ENCODE data around the gene HIVEP1.

The HIVEP1 gene

DNA sequence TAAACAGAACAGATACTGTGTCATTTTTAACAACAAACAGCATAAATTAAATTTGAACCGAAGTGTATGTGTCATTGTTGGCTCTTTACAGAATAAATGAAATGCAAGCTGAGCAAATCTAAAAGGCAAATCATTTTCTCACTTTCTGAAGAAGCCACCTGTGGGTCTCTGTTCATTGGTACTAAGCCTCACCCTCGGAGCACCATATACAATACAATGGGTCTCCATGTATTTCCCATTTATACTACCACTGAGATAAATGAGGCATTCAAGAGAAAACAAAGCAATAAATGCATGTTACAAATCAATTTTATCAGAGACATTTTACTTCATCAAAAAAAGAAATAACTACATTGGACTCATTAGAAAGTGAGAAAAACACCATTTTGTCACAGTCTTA lies 38.9 kb upstream of the HIVEP1 start:
- ChIA-PET CTCF (no interaction called here), POLR2A (no interaction called here)
- TF ChIP-seq TARDBP (IDR thresholded peaks at IDR 0.05) (no peak), ELF4 (IDR thresholded peaks at IDR 0.05) (no peak), FOXA1 (IDR thresholded peaks at IDR 0.05) (no peak), ZNF384 (IDR thresholded peaks at IDR 0.05) (no peak), SP1 (IDR thresholded peaks at IDR 0.05) (no peak), HDGF (IDR thresholded peaks at IDR 0.05; ENCODE audit: borderline replicate concordance) (no peak), SUZ12 (IDR thresholded peaks at IDR 0.05) (no peak), BHLHE40 (IDR thresholded peaks at IDR 0.05; ENCODE audit: borderline replicate concordance) (no peak), NFRKB (IDR thresholded peaks at IDR 0.05) (no peak), FOXK2 (IDR thresholded peaks at IDR 0.05) (no peak), CTBP1 (IDR thresholded peaks at IDR 0.05; ENCODE audit: borderline replicate concordance) (no peak), LEF1 (IDR thresholded peaks at IDR 0.05; ENCODE audit: borderline replicate concordance) (no peak), FOXM1 (IDR thresholded peaks at IDR 0.05; ENCODE audit: borderline replicate concordance) (no peak), ARNT (IDR thresholded peaks at IDR 0.05) (no peak), L3MBTL2 (conservative IDR thresholded peaks at IDR 0.05) (no peak)
- TF ChIP-seq, protein P1, sequence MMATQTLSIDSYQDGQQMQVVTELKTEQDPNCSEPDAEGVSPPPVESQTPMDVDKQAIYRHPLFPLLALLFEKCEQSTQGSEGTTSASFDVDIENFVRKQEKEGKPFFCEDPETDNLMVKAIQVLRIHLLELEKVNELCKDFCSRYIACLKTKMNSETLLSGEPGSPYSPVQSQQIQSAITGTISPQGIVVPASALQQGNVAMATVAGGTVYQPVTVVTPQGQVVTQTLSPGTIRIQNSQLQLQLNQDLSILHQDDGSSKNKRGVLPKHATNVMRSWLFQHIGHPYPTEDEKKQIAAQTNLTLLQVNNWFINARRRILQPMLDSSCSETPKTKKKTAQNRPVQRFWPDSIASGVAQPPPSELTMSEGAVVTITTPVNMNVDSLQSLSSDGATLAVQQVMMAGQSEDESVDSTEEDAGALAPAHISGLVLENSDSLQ (IDR thresholded peaks at IDR 0.05): no peak
- no peak for DNase-seq (ENCODE audit: extremely low spot score)

DNA sequence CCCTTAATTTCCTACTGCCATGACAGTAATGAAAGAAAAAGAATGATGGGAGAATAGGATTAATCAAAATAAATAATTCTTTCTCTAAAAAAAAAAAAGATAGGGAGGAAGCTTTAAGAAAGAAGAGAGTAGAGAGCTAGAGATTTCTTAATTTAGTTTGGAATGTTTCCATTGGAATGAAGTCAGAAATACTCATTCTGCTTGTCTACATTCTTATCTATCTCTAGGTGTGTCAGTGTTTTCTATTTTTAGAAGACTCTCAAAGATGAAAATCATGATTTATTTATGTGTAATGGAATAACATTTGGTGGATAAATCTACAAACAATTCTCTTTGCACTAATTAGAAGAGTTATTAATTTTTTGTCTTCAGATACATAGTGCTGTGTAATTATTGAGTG lies 38.0 kb upstream of the HIVEP1 start:
- POLR2A ChIA-PET: no interaction called here
- no peak for TF ChIP-seq FOXK2 (IDR thresholded peaks at IDR 0.05)
- no peak for TF ChIP-seq ZNF384 (IDR thresholded peaks at IDR 0.05)
- TF ChIP-seq SP1 (IDR thresholded peaks at IDR 0.05): no peak
- TF ChIP-seq L3MBTL2 (conservative IDR thresholded peaks at IDR 0.05): no peak
- TF ChIP-seq ARNT (IDR thresholded peaks at IDR 0.05): no peak
- no peak for TF ChIP-seq SUZ12 (IDR thresholded peaks at IDR 0.05)
- TF ChIP-seq, protein P1 (IDR thresholded peaks at IDR 0.05): no peak
- no peak for TF ChIP-seq CTBP1 (IDR thresholded peaks at IDR 0.05; ENCODE audit: borderline replicate concordance)
- no peak for TF ChIP-seq FOXA1 (IDR thresholded peaks at IDR 0.05)
- TF ChIP-seq ELF4 (IDR thresholded peaks at IDR 0.05): no peak
- no peak for TF ChIP-seq TARDBP (IDR thresholded peaks at IDR 0.05)
- no peak for TF ChIP-seq LEF1 (IDR thresholded peaks at IDR 0.05; ENCODE audit: borderline replicate concordance)
- no peak for TF ChIP-seq NFRKB (IDR thresholded peaks at IDR 0.05)
- no peak for DNase-seq (ENCODE audit: extremely low spot score)
- CTCF ChIA-PET: no interaction called here

DNA sequence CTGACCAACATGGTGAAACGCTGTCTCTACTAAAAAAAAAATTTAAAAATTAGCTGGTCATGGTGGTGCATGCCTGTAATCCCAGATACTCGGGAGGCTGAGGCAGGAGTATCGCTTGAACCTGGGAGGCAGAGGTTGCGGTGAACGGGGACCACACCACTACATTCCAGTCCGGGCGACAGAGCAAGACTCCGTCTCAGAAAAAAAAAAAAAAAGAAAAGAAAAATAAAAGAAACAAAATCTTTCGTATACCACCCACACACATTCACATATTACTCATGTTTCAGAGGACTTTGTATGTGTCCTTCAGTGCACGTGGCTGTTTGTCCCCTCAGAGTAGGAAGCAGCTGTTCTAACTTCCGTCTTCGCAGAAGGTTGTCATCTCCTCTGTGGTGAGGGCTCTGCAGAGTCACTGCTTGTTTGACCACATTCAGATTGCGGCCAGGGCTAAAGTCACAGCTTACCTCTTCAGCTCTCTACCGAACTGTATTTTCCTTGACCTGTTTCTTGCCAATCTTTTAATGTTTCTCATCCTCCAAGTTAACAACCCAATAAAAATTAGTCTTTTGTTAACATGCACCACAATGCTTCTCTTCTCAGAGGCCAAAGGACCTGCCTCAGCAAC lies 36.6 kb upstream of the HIVEP1 start:
- POLR2A ChIA-PET: no interaction called here
- TF ChIP-seq ELF4 (IDR thresholded peaks at IDR 0.05) (no peak), SP1 (IDR thresholded peaks at IDR 0.05) (no peak), BHLHE40 (IDR thresholded peaks at IDR 0.05; ENCODE audit: borderline replicate concordance) (no peak), TARDBP (IDR thresholded peaks at IDR 0.05) (no peak), L3MBTL2 (conservative IDR thresholded peaks at IDR 0.05) (no peak)
- TF ChIP-seq, protein P1 (IDR thresholded peaks at IDR 0.05): no peak
- CTCF ChIA-PET: no interaction called here
- DNase-seq (ENCODE audit: extremely low spot score): no peak

DNA sequence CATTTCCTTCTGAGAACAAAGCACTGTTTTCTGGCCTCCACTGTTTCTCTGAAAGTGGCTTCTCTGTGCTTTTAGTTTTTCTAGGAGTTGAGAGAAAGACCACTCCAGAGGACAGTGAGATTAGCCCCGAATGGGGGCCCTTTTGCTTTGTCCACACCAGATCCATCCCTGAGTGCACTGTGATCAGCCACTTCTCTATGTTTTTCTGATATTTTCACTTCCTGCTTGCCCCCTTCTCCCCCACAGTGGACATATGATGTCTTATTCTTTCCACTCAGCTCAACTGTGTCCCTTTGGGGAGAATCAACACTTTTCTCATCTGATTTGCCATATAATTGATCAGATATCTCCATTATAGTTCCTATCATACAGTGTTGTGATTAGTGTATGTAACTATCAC lies 35.6 kb upstream of the HIVEP1 start:
- no peak for DNase-seq (ENCODE audit: extremely low spot score)
- CTCF ChIA-PET: no interaction called here
- POLR2A ChIA-PET: no interaction called here
- TF ChIP-seq SUZ12 (IDR thresholded peaks at IDR 0.05) (no peak), HDGF (IDR thresholded peaks at IDR 0.05; ENCODE audit: borderline replicate concordance) (no peak), FOXK2 (IDR thresholded peaks at IDR 0.05) (no peak)

DNA sequence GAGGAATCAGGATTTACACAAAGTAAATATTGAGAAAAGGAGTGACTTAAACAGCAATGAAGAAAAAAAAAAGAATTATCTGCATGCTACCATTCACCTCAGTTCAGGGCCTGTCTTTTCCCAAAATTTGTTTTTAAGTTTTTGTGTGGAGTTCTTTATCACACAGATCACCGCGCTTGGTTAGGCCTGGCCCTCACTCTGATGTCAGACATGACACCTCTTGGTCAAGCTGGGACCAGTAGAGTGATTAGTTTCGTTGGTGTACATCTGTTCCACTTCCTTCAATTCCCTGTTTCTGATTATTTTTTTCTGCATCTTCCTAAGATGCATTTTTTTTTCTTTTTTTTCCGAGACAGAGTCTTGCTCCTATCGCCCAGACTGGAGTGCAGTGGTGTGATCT lies 34.9 kb upstream of the HIVEP1 start:
- DNase-seq (ENCODE audit: extremely low spot score): no peak
- POLR2A ChIA-PET: no interaction called here
- CTCF ChIA-PET: no interaction called here
- TF ChIP-seq ELF4 (IDR thresholded peaks at IDR 0.05) (no peak), L3MBTL2 (conservative IDR thresholded peaks at IDR 0.05) (no peak), ZNF384 (IDR thresholded peaks at IDR 0.05) (no peak), CTBP1 (IDR thresholded peaks at IDR 0.05; ENCODE audit: borderline replicate concordance) (no peak), NFRKB (IDR thresholded peaks at IDR 0.05) (no peak), TARDBP (IDR thresholded peaks at IDR 0.05) (no peak)
- TF ChIP-seq, protein P1 (IDR thresholded peaks at IDR 0.05): no peak

DNA sequence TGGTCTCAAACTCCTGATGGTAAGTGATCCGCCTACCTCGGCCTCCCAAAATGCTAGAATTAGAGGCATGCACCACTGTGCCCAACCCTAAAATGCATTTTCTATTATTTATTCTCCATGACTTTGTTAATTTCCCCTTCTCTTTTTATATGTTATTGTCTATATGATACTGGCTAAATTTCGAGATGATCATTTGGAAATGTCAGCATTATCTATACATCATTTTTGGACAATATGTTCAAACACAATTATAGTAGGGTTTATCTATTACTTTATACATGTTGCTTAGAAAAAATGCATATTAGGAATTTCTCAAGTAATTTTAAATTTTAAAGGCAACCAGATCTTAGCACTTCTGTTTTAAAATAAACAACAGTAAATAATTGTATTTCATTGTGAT lies 34.4 kb upstream of the HIVEP1 start:
- ChIA-PET CTCF (no interaction called here), POLR2A (no interaction called here)
- no peak for DNase-seq (ENCODE audit: extremely low spot score)
- TF ChIP-seq HDGF (IDR thresholded peaks at IDR 0.05; ENCODE audit: borderline replicate concordance) (no peak), FOXK2 (IDR thresholded peaks at IDR 0.05) (no peak)
